ENCODE results near the gene PFKFB4.
A peak's percentile ranks its signal among the peaks of the same experiment; 100 is the strongest.
"Not testable (repeated sequence)": the region's sequence is repeated elsewhere in the genome, so short reads cannot be mapped to it uniquely, and the experiment has no call there.

The PFKFB4 gene

GRCh38 chr3:48480891-48481290 lies 75.7 kb downstream of the PFKFB4 start:
- not testable (repeated sequence) for DNase-seq

GRCh38 chr3:48478626-48479555 lies 77.7 kb downstream of the PFKFB4 start:
- peak; percentile 70 for DNase-seq

GRCh38 chr3:48477959-48478520 lies 78.6 kb downstream of the PFKFB4 start:
- no peak for DNase-seq

GRCh38 chr3:48476426-48477053 lies 80.1 kb downstream of the PFKFB4 start:
- no peak for DNase-seq

- no peak for DNase-seq
Measured at GRCh38 chr3:48475188-48475587, 81.4 kb downstream of the PFKFB4 start.

- no peak for DNase-seq
Measured at GRCh38 chr3:48474619-48475018, 82.0 kb downstream of the PFKFB4 start.

GRCh38 chr3:48474031-48474430 lies 82.6 kb downstream of the PFKFB4 start:
- not testable (repeated sequence) for DNase-seq

- DNase-seq: no peak
Measured at GRCh38 chr3:48473617-48473952, 83.0 kb downstream of the PFKFB4 start.

GRCh38 chr3:48472923-48473616 lies 83.5 kb downstream of the PFKFB4 start:
- DNase-seq: peak; percentile 97

- DNase-seq: no peak
Measured at GRCh38 chr3:48472673-48472922, 84.0 kb downstream of the PFKFB4 start.

GRCh38 chr3:48470286-48470685 lies 86.3 kb downstream of the PFKFB4 start:
- DNase-seq: no peak

GRCh38 chr3:48469046-48469915 lies 87.3 kb downstream of the PFKFB4 start:
- no peak for DNase-seq

- no peak for DNase-seq
Measured at GRCh38 chr3:48468329-48468731, 88.3 kb downstream of the PFKFB4 start.

Measured in CD4-positive, alpha-beta T cell treated with Interleukin-10 for 1 hour (primary cell).